ENCODE measurements around the gene SLC25A53. TPM values are rescaled to one million over a fixed set of nuclear protein-coding genes. Genes with fewer than 3 reads are reported as not detected.

Gene SLC25A53, protein sequence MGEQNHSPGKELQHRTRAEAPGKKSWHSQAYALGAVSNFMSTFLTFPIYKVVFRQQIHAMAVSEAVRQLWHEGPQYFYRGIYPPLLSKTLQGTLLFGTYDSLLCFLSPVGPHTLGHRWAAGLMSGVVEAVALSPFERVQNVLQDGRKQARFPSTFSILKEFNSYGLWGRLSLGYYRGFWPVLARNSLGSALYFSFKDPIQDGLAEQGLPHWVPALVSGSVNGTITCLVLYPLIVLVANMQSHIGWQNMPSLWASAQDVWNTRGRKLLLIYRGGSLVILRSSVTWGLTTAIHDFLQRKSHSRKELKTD
- total RNA-seq, result 10 to 100 TPM in 1 of 8 experiments, 1 to 10 TPM in 7; 4.2 to 15.2 (median 5.4) TPM

DNA sequence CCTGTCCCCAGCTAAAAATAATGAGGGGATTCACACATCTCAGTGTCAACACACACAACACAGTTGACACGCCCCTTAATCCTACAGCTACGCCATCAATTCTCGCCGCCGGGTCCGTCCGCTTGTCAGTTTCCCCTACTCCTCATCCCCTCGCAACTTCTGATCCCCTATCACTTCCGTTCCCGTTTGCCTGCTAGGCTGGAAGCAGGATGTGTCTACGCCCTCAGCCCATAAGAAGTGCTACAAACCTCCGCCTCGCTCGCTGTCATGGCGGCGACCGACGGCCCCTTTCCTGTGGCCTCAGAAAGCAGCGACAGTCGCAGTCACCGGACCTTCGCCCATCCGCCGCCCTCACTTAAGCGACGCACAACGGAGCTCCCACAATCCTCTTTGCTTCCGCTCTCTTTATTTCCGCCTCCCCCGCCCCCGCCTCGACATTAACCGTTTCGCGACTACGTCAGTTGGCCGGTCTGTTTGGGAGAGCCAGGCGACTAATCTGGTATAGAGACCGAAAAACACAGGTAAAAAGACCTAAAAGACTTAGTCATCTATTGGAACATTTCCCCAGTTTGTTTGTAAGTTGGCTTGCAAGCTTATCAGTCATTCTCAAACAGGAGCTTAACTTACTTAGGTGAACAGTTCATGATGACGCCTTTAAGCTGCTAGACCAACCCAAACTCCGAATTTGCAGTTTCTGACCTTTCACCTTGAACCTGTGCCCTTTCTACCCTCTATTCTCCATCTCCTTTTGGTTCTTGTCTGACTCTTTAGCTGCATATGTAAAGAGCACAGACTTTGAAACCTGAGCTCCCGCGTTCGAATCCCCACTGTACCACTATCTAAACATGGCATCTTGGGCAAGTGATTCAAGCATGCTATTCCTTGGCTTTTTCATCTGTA lies at the start of gene SLC25A53:
SLC25A53 (minus strand) TSS at position 380 of the 900 bp plus-strand sequence. CDS start 51,752 bp downstream, outside the sequence.
- ATAC-seq (replicated peaks in 6 of 8), result peak; percentile 90 to 96 (median 94)
- Histone ChIP-seq H3K4me1 (replicated peaks in 1 of 2) (peaks cover 0 to 8% of the 10 kb centered on the region in 2 donors), H3K27ac (peak within 1 kb of the TSS; percentile 95 to 98), H3K4me3 (peak within 1 kb of the TSS; percentile 44 to 82 (median 53))
- in situ Hi-C loops (cut with MboI; ENCODE audit: low pct_unique_long_range_greater_than_20kb in 2 of 9, low sequenced_read_pairs in 9 of 9, unreplicated experiment in 9 of 9), result no loop called here
- 0 to 26% (median 0%) methylated on average over 1 to 13 of the region's 44 CpGs; no CpG with 5 or more reads in 5 of the 10 experiments for WGBS, 10 experiments

- ATAC-seq (replicated peaks in 6 of 8), result no peak
- H3K4me3 ChIP-seq, result no peak overlapping the region
These were observed 48.7 kb upstream of the SLC25A53 start for GRCh38 chrX:104205548-104205947.

DNA sequence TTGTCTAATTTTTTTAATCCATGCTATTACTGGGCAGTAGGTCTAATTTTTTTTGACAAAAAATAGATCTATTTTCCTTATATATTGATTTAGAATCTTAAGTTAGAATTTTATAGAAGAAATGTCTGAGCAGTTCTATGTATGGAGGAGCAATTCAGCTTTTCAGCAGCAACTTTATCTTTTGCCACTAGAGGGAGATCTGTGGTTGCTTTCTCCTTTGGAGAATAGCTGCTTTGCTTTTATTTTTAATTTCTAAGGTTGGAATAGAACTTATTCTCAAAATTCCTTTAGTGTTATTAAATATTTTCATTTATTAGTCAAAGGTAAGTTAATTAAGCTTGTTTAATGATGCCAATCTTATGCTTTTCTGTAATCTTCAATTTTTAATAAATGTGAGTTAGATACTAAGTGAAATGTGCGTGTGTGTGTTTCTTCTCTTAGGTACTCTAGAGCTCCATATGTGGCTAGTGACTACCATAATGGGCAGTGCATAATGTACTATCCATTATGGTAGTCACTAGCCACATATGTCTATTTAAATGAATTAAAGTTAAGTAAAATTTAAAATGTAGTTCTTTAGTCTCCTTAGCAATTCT lies 38.8 kb upstream of the SLC25A53 start:
- no peak overlapping the region for H3K27ac ChIP-seq
- H3K4me3 ChIP-seq, result no peak overlapping the region
- in situ Hi-C loops (cut with MboI; ENCODE audit: low pct_unique_long_range_greater_than_20kb in 2 of 9, low sequenced_read_pairs in 9 of 9, unreplicated experiment in 9 of 9), result loop anchor here in 1 of 9 experiments (10.0 kb wide), 1 partner anchor 69 kb away; no protein-coding TSS in a partner anchor
- 90 to 100% (median 100%) methylated on average over 1 of the region's 1 CpG; no CpG with 5 or more reads in 6 of the 10 experiments for WGBS, 10 experiments
- H3K4me1 ChIP-seq (replicated peaks in 1 of 2), result no peaks in the 10 kb centered on the region
- ATAC-seq (replicated peaks in 6 of 8), result peak in 3 of 8 experiments; percentile 36 to 43 (median 38)

More at GRCh38 chrX:104205548-104205947, 48.7 kb upstream of the SLC25A53 start:
- no peaks in the 10 kb centered on the region for H3K4me1 ChIP-seq (replicated peaks in 1 of 2)
- no peak overlapping the region for H3K27ac ChIP-seq
- 70 to 93% (median 76%) methylated on average over 2 to 3 of the region's 5 CpGs; no CpG with 5 or more reads in 6 of the 10 experiments for WGBS, 10 experiments
- in situ Hi-C loops (cut with MboI; ENCODE audit: low pct_unique_long_range_greater_than_20kb in 2 of 9, low sequenced_read_pairs in 9 of 9, unreplicated experiment in 9 of 9), result no loop called here

DNA sequence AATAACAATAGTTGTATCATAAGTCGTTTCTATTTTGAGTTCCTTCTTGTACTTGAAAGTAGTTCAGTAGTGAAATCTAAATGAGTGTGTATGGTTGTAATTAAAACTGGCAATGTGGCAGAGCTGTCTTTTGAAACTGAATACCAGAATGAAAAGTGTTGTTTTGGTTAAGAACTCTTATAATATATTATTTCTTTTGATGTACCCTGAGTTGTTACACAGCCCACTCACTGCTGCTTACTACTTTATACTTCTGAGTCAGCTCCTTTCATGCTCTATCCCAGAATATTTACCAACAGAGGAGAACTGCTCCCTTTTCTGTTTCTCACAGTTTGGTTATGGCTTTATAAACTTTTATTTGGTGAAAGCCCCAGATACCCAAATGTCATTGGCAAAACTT lies 38.2 kb upstream of the SLC25A53 start:
- 0 to 80% (median 25%) methylated on average over 1 of the region's 1 CpG; no CpG with 5 or more reads in 6 of the 10 experiments for WGBS, 10 experiments
- no peak for ATAC-seq (replicated peaks in 6 of 8)
- in situ Hi-C loops (cut with MboI; ENCODE audit: low pct_unique_long_range_greater_than_20kb in 2 of 9, low sequenced_read_pairs in 9 of 9, unreplicated experiment in 9 of 9), result loop anchor here in 1 of 9 experiments (10.0 kb wide), 1 partner anchor 70 kb away; no protein-coding TSS in a partner anchor
- H3K27ac ChIP-seq, result no peak overlapping the region
- H3K4me1 ChIP-seq (replicated peaks in 1 of 2), result no peaks in the 10 kb centered on the region
- H3K4me3 ChIP-seq, result no peak overlapping the region

- no peak for ATAC-seq (replicated peaks in 6 of 8)
- H3K4me3 ChIP-seq, result no peak overlapping the region
- no peak overlapping the region for H3K27ac ChIP-seq
- H3K4me1 ChIP-seq (replicated peaks in 1 of 2), result no peaks in the 10 kb centered on the region
- in situ Hi-C loops (cut with MboI; ENCODE audit: low pct_unique_long_range_greater_than_20kb in 2 of 9, low sequenced_read_pairs in 9 of 9, unreplicated experiment in 9 of 9), result loop anchor here in 1 of 9 experiments (10.0 kb wide), 1 partner anchor 71 kb away; no protein-coding TSS in a partner anchor
- 23 to 100% (median 60%) methylated on average over 1 to 2 of the region's 2 CpGs; no CpG with 5 or more reads in 5 of the 10 experiments for WGBS, 10 experiments
These were observed 36.7 kb upstream of the SLC25A53 start for GRCh38 chrX:104193485-104193884.

GRCh38 chrX:104189837-104190236 lies 33.0 kb upstream of the SLC25A53 start:
- 20 to 100% (median 62%) methylated on average over 1 to 4 of the region's 5 CpGs; no CpG with 5 or more reads in 6 of the 10 experiments for WGBS, 10 experiments
- ATAC-seq (replicated peaks in 6 of 8), result peak in 2 of 8 experiments; percentile 42 to 67
- in situ Hi-C loops (cut with MboI; ENCODE audit: low pct_unique_long_range_greater_than_20kb in 2 of 9, low sequenced_read_pairs in 9 of 9, unreplicated experiment in 9 of 9), result loop anchor here in 1 of 9 experiments (10.0 kb wide), 1 partner anchor 75 kb away; no protein-coding TSS in a partner anchor

GRCh38 chrX:104187931-104188330 lies 31.1 kb upstream of the SLC25A53 start:
- ATAC-seq (replicated peaks in 6 of 8), result no peak
- in situ Hi-C loops (cut with MboI; ENCODE audit: low pct_unique_long_range_greater_than_20kb in 2 of 9, low sequenced_read_pairs in 9 of 9, unreplicated experiment in 9 of 9), result no loop called here
- 40 to 100% (median 65%) methylated on average over 1 to 7 of the region's 8 CpGs; no CpG with 5 or more reads in 7 of the 10 experiments for WGBS, 10 experiments

More at GRCh38 chrX:104189837-104190236, 33.0 kb upstream of the SLC25A53 start:
- Histone ChIP-seq H3K4me1 (replicated peaks in 1 of 2) (no peaks in the 10 kb centered on the region), H3K4me3 (no peak overlapping the region), H3K27ac (no peak overlapping the region)

DNA sequence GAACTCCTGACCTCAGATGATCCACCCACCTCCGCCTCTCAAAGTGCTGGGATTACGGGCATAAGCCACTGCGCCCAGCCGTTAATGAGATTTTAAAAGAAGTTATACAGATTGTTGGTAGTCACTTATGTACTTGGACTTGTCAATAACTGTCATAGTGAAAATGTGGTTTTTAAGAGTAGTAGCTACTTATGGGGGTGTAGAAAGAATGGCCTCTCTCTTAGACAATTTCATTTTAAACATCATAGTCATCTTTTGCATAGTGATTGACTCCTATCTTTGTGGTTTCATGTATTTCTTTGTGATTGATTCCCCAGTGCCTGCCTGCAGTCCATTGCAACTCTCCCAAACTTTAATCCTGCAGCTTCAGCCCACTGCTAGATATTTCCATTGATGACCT lies 26.9 kb upstream of the SLC25A53 start:
- in situ Hi-C loops (cut with MboI; ENCODE audit: low pct_unique_long_range_greater_than_20kb in 2 of 9, low sequenced_read_pairs in 9 of 9, unreplicated experiment in 9 of 9), result no loop called here
- ATAC-seq (replicated peaks in 6 of 8), result no peak
- H3K4me3 ChIP-seq, result no peak overlapping the region
- no peaks in the 10 kb centered on the region for H3K4me1 ChIP-seq (replicated peaks in 1 of 2)
- no CpG with 5 or more reads among the region's 4 CpGs for WGBS, 10 experiments
- no peak overlapping the region for H3K27ac ChIP-seq

More at GRCh38 chrX:104187931-104188330, 31.1 kb upstream of the SLC25A53 start:
- no peak overlapping the region for H3K4me3 ChIP-seq
- no peak overlapping the region for H3K27ac ChIP-seq
- no peaks in the 10 kb centered on the region for H3K4me1 ChIP-seq (replicated peaks in 1 of 2)

DNA sequence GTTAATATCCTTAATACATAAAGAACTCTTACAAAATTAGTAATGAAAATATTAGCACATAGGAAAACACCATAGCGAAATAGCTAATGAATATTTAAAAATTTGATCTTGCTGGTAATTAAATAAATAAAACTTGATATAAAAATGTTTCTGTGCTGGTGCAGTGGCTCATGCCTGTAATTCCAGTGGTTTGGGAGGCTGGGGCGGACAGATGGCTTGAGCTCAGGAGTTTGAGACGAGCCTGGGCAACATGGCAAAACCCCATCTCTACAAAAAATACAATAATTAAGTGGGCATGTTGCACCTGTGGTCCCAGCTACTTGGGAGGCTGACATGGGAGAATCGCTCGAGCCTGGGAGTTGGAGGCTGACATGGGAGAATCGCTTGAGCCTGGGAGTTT lies 17.0 kb upstream of the SLC25A53 start:
- no peaks in the 10 kb centered on the region for H3K4me1 ChIP-seq (replicated peaks in 1 of 2)
- WGBS, 10 experiments, result 47 to 100% (median 88%) methylated on average over 1 to 6 of the region's 6 CpGs; no CpG with 5 or more reads in 6 of the 10 experiments
- in situ Hi-C loops (cut with MboI; ENCODE audit: low pct_unique_long_range_greater_than_20kb in 2 of 9, low sequenced_read_pairs in 9 of 9, unreplicated experiment in 9 of 9), result no loop called here
- H3K27ac ChIP-seq, result no peak overlapping the region
- ATAC-seq (replicated peaks in 6 of 8), result no peak
- H3K4me3 ChIP-seq, result no peak overlapping the region

DNA sequence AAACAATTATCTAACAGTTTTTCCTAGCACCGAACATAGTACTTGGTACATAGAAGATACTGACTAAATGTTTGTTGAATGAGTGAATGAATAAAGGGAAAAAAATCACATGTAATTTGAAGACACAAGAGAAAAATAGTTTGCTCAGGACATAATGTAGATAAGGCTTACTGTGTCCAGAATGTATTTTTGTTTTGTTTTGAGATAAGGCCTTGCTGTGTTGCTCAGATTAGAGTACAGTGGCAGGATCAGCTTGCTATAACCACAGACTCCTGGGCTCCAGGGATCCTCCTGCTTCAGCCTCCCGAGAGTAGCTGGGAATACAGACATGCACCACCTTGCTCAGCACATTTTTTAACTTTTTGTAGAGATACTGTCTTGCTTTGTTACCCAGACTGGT lies 16.0 kb upstream of the SLC25A53 start:
- Histone ChIP-seq H3K4me1 (replicated peaks in 1 of 2) (peaks cover 0 to 3% of the 10 kb centered on the region in 2 donors), H3K4me3 (no peak overlapping the region), H3K27ac (no peak overlapping the region)
- 25 to 100% (median 66%) methylated on average over 1 to 2 of the region's 2 CpGs; no CpG with 5 or more reads in 7 of the 10 experiments for WGBS, 10 experiments
- in situ Hi-C loops (cut with MboI; ENCODE audit: low pct_unique_long_range_greater_than_20kb in 2 of 9, low sequenced_read_pairs in 9 of 9, unreplicated experiment in 9 of 9), result no loop called here
- ATAC-seq (replicated peaks in 6 of 8), result no peak

GRCh38 chrX:104172121-104172520 lies 15.3 kb upstream of the SLC25A53 start:
- peaks cover 0 to 3% of the 10 kb centered on the region in 2 donors for H3K4me1 ChIP-seq (replicated peaks in 1 of 2)
- H3K27ac ChIP-seq, result no peak overlapping the region
- no peak overlapping the region for H3K4me3 ChIP-seq
- 54 to 100% (median 90%) methylated on average over 1 to 6 of the region's 6 CpGs; no CpG with 5 or more reads in 2 of the 10 experiments for WGBS, 10 experiments
- in situ Hi-C loops (cut with MboI; ENCODE audit: low pct_unique_long_range_greater_than_20kb in 2 of 9, low sequenced_read_pairs in 9 of 9, unreplicated experiment in 9 of 9), result no loop called here
- no peak for ATAC-seq (replicated peaks in 6 of 8)

DNA sequence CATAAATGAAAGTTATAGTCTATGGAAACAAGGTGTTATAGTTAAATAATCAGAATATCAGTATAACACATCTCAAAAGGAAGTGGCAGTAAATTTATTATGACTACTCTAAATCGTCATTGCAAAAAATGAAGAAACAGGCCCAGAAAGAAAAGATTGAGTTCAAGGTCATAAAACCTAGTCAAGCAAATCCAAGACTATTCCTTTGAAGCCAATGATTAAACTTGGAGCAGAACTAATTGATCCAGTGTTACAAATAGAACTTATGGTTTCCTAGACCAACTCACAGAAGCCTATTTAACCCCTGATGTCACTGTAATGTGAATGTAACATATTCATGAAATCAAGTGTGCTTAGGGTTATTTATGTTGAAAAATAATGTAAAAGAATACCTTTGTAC lies 11.3 kb upstream of the SLC25A53 start:
- H3K4me3 ChIP-seq, result peak overlapping the region in 2 of 5 donors; percentile 59 to 100
- in situ Hi-C loops (cut with MboI; ENCODE audit: low pct_unique_long_range_greater_than_20kb in 2 of 9, low sequenced_read_pairs in 9 of 9, unreplicated experiment in 9 of 9), result no loop called here
- 0 to 50% (median 16%) methylated on average over 1 of the region's 1 CpG; no CpG with 5 or more reads in 6 of the 10 experiments for WGBS, 10 experiments

More for the DNA sequence above, 11.3 kb upstream of the SLC25A53 start:
- no peak overlapping the region for H3K27ac ChIP-seq
- ATAC-seq (replicated peaks in 6 of 8), result no peak
- peaks cover 0 to 3% of the 10 kb centered on the region in 2 donors for H3K4me1 ChIP-seq (replicated peaks in 1 of 2)
